ENCODE results near the gene ADAM15. TPM values are rescaled to one million over a fixed set of nuclear protein-coding genes. Genes with fewer than 3 reads are reported as not detected.

Gene ADAM15
- total RNA-seq, 1 experiment from 2014 or later, result 38.4 TPM

GRCh38 chr1:155033524-155033923 lies 17.6 kb upstream of the ADAM15 start, which contains the start of the genes DCST1 and DCST2 (continued):
- TF ChIP-seq, protein P1, sequence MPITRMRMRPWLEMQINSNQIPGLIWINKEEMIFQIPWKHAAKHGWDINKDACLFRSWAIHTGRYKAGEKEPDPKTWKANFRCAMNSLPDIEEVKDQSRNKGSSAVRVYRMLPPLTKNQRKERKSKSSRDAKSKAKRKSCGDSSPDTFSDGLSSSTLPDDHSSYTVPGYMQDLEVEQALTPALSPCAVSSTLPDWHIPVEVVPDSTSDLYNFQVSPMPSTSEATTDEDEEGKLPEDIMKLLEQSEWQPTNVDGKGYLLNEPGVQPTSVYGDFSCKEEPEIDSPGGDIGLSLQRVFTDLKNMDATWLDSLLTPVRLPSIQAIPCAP (CRISPR knock-in tag; IDR thresholded peaks at IDR 0.05), result no peak
- TF ChIP-seq ZNF416 (CRISPR knock-in tag; IDR thresholded peaks at IDR 0.05) (no peak), ZNF317 (CRISPR knock-in tag; IDR thresholded peaks at IDR 0.05; ENCODE audit: borderline replicate concordance, low read depth) (no peak)

- ChIA-PET POLR2A (interaction anchor here (0.6 kb wide), 1 partner anchor 56 kb away, joined by 3 read pairs; no protein-coding TSS in a partner anchor), CTCF (interaction anchor here (1.8 to 4.0 kb wide), 3 partner anchors 10 to 17 kb away, joined by 4 to 15 read pairs (median 7); no protein-coding TSS in a partner anchor)
- Mint-ChIP-seq H3K9me3 (no peaks in the 10 kb centered on the region), H3K4me1 (no peaks in the 10 kb centered on the region), H3K27me3 (ENCODE audit: low read depth) (peaks cover 12% of the 10 kb centered on the region; the same call in 1 of the 2 replicates), H3K36me3 (no peaks in the 10 kb centered on the region), H3K27ac (no peak overlapping the region), H3K4me3 (no peak overlapping the region)
- DNase-seq (ENCODE audit: low spot score) (no peak), ATAC-seq (no peak)
- TF ChIP-seq NR3C1 (CRISPR knock-in tag; conservative IDR thresholded peaks at IDR 0.05; ENCODE audit: low read depth), result no peak
- TF ChIP-seq ZNF219 (CRISPR knock-in tag; IDR thresholded peaks at IDR 0.05; ENCODE audit: borderline replicate concordance), result no peak
- no peak for TF ChIP-seq HMGA2 (CRISPR knock-in tag; IDR thresholded peaks at IDR 0.05)
- no peak for TF ChIP-seq FOXK1 (CRISPR knock-in tag; IDR thresholded peaks at IDR 0.05)
- TF ChIP-seq ZNF263 (CRISPR knock-in tag; IDR thresholded peaks at IDR 0.05; ENCODE audit: low read depth), result no peak
- TF ChIP-seq AFF4 (CRISPR knock-in tag; IDR thresholded peaks at IDR 0.05; ENCODE audit: borderline replicate concordance), result no peak
- no peak for TF ChIP-seq ZNF671 (CRISPR knock-in tag; IDR thresholded peaks at IDR 0.05)
- TF ChIP-seq, protein P2, sequence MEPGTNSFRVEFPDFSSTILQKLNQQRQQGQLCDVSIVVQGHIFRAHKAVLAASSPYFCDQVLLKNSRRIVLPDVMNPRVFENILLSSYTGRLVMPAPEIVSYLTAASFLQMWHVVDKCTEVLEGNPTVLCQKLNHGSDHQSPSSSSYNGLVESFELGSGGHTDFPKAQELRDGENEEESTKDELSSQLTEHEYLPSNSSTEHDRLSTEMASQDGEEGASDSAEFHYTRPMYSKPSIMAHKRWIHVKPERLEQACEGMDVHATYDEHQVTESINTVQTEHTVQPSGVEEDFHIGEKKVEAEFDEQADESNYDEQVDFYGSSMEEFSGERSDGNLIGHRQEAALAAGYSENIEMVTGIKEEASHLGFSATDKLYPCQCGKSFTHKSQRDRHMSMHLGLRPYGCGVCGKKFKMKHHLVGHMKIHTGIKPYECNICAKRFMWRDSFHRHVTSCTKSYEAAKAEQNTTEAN (CRISPR knock-in tag; IDR thresholded peaks at IDR 0.05), result no peak
- no peak for TF ChIP-seq CREM (CRISPR knock-in tag; IDR thresholded peaks at IDR 0.05)
- TF ChIP-seq ZNF423 (CRISPR knock-in tag; IDR thresholded peaks at IDR 0.05), result no peak
- no peak for TF ChIP-seq NR2C2 (CRISPR knock-in tag; IDR thresholded peaks at IDR 0.05)
- TF ChIP-seq, protein P3, sequence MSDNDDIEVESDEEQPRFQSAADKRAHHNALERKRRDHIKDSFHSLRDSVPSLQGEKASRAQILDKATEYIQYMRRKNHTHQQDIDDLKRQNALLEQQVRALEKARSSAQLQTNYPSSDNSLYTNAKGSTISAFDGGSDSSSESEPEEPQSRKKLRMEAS (CRISPR knock-in tag; IDR thresholded peaks at IDR 0.05), result no peak
- no peak for TF ChIP-seq ERG (CRISPR knock-in tag; IDR thresholded peaks at IDR 0.05)
- TF ChIP-seq, protein P4, sequence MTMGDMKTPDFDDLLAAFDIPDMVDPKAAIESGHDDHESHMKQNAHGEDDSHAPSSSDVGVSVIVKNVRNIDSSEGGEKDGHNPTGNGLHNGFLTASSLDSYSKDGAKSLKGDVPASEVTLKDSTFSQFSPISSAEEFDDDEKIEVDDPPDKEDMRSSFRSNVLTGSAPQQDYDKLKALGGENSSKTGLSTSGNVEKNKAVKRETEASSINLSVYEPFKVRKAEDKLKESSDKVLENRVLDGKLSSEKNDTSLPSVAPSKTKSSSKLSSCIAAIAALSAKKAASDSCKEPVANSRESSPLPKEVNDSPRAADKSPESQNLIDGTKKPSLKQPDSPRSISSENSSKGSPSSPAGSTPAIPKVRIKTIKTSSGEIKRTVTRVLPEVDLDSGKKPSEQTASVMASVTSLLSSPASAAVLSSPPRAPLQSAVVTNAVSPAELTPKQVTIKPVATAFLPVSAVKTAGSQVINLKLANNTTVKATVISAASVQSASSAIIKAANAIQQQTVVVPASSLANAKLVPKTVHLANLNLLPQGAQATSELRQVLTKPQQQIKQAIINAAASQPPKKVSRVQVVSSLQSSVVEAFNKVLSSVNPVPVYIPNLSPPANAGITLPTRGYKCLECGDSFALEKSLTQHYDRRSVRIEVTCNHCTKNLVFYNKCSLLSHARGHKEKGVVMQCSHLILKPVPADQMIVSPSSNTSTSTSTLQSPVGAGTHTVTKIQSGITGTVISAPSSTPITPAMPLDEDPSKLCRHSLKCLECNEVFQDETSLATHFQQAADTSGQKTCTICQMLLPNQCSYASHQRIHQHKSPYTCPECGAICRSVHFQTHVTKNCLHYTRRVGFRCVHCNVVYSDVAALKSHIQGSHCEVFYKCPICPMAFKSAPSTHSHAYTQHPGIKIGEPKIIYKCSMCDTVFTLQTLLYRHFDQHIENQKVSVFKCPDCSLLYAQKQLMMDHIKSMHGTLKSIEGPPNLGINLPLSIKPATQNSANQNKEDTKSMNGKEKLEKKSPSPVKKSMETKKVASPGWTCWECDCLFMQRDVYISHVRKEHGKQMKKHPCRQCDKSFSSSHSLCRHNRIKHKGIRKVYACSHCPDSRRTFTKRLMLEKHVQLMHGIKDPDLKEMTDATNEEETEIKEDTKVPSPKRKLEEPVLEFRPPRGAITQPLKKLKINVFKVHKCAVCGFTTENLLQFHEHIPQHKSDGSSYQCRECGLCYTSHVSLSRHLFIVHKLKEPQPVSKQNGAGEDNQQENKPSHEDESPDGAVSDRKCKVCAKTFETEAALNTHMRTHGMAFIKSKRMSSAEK (CRISPR knock-in tag; IDR thresholded peaks at IDR 0.05; ENCODE audit: borderline replicate concordance), result no peak
- no peak for TF ChIP-seq PRDM15 (CRISPR knock-in tag; IDR thresholded peaks at IDR 0.05)
- TF ChIP-seq MXD4 (CRISPR knock-in tag; IDR thresholded peaks at IDR 0.05; ENCODE audit: borderline replicate concordance), result no peak
Measured at GRCh38 chr1:155034318-155035208, 16.6 kb upstream of the ADAM15 start.

All from WTC11 (cell line).